MM.1S (cell line): ENCODE results near the gene ZNF789.

Experiments
- CTCF ChIP-seq: fragments of 300-600 bp; sonication (generic); IDR thresholded peaks from 2 replicates; pipeline ENCODE4 v1.5.1; 2016; ENCODE audit warnings: antibody characterized with exemption, low read length, mixed read lengths
- EZH2 ChIP-seq: fragments of 300-600 bp; sonication (generic); optimal IDR thresholded peaks from 2 replicates; pipeline ENCODE3; 2017; ENCODE audit warnings: low read depth, mild to moderate bottlenecking, antibody characterized with exemption, low read length, mixed read lengths

DNA sequence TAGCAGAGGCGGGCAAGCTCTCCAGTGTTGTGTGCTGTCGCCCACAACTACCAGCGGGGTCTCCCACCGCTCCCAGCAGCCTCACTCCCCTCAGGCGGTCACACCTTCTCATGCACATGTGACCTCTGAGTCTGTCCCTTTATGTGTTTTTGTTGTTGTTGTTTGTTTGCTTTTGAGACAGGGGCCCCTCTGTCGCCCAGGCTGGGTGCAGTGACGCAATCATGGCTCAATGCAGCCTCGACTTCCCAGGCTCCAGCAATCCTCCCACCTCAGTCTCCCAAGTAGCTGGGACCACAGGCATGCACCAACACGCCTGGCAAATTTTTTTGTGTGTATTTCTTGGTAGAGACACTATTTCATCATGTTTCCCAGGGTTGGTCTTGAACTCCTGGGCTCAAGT, 32.5 kb upstream of the ZNF789 start:
- TF ChIP-seq EZH2 (no peak), CTCF (no peak)
